Measurements from ENCODE around the gene CRACR2A.

Gene CRACR2A

DNA sequence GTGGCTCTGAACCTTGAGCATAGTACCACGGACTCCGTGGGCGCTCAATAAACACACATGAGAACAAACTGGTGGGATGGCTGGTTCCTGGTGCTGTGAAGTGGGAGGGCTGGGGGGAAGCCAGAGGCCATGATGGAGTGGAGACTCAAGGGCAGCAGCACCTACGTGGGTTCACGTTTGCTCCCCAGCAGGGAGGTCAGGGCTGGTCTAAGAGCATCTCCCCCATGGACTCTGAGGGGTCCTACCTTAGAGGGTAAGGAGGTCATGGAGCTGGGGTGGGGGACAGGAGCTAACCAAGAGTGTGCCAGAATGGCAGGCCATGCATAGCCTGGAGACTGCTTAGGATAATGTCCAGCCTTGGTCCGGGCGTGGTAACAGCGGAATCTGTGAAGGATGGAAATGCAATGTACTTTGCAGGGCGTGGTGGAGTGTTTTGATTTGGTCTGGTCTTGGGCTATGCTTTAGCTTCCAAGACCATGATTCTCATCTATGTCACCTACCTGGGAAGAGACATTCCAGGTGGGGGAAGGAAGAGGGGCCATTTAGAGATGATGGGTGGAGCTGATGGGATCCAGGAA, 158.9 kb downstream of the CRACR2A start:
- DNase-seq = no peak

DNA sequence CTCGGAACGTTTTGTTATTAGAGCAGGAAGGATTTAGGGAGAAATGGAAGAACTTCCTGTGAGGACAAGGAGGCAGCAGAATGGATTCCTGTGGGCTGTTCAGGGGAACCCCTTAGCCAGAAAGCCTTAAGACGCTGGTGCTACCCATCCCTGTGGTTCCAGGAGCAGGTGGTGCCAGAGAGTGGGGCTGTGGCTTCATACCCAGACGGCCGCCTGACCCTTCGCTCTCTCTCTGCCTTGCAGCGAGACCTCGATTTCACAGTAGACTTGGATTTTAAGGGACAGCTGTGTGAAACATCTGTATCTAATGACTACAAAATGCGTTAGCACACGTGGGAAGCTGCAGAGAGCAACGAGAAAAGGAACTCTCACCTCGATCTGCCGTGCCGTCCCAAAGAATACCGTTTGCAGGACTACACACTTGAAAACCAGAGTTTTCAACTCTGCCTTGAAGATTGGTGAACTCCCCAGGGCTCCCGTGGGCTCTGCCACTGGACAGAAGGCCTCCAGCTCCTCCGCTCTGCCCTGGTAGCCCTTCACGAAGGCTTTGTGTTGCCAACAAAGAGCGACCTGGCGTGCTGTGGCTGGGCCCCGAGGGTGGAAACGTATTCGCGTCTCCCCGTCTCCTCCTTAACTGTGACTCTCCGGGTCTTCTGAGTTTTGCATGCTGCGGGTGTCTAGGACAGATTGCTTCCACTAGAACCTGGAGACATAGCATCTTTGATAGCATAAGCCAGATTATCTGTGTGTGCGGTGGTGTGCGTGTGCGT, 159.9 kb downstream of the CRACR2A start:
- no peak for DNase-seq

DNA sequence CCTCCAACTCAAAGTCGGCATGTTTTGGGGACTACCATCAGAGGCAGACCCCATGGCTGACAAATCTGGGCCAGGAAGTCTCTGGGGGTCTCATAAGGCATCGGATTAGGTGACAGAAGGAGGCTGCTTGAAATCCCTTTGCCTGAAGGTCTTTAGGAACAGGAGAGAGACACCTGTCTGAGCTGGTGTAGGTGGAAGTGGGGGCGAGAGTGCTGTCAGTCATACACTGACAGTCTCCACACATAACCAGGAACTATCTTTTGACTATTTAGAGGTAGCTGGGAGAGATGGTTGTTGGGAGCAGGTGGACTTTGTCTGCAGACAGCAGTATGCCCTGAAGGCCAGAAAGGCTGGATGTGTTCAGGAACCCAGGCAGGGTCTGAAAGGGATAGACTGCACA, 163.2 kb downstream of the CRACR2A start:
- no peak for DNase-seq

DNA sequence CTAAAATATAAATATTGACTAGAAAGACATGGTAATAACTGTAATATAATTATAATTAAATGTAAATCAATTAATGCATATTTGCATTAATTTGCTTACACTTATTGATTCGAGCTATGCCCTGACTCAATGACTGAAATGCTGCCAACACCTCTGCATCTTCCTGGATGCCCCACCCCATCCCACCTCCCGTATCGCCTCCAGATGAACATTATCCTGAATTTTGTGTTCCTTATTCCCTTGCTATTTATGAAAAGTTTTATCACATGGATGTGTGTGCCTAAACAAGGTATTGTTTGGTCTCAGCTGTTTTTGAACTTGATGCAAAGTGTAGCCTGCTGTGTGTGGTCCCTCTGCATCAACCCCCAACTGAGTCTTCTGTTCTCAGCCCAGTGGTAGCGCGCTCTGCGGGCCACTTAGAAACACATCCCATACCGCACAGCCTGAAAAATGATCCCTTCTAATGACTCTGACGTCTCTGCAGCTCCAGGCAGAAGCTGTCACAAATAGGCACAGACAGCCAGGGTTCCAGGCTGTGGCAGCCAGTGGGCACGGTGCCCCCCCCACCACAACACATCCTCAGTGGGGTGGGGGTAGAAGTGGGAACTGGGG, 165.4 kb downstream of the CRACR2A start:
- no peak for DNase-seq

DNA sequence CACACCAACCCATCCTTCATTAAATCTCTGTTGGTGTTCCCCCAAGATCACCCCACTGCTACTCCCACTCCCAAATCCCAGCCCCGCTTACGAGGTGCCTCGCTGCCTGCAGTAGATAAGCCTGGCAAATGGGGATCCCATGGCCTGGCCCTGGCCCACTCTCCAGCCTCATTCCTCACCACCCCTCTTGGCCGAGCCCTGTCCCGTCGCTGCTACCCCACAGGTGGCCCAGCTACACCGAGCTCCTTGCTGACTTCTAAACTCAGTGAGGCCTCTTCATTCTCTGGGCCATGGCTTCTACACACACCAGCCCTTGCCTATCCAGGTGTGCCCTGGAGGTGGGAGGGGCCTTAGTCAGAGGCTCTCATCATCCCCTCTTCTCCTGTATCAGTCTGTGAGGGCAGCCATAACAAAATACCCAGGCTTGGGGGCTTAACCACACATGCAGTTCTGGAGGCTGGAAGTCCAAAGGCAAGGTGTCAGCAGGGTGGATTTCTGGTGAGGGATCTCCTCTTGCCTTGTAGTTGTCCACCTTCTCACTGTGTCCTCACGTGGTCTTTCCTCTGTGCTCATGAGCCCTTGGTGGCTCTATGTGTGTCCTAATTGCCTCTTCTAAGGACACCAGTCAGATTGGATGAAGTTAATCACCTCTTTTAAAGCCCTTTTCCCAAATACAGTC, 169.1 kb downstream of the CRACR2A start:
- DNase-seq = no peak

DNA sequence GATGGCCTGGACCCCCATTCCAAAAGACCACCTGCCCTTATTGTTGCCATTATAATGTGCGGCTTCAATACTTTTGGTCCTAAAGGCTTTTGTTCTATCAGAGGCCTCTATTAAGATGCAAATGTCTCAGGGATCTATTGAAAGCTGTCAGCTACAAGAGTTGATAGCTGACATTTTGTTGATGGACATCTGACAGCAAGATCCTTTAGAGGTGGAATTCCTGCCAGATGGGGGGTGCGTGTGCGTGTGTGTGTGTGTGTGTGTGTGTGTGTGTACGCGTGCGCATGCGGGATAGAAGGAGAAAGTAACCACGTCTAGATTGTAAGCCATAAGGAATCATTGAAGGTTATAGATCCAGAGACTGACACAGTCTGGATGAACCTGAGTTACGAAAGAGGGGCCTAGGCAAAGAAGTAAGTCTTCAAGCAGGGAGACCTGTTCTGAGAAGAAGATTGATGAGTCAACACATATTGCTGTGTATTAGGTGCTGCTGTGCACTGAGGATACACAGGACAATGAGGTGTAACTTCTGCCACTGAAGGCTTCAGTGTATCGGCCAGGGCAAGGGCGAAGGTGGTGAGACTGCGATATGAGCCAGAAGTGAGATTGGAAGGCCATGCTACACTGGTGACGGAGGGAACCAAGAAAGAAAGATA, 172.7 kb downstream of the CRACR2A start:
- no peak for DNase-seq

DNA sequence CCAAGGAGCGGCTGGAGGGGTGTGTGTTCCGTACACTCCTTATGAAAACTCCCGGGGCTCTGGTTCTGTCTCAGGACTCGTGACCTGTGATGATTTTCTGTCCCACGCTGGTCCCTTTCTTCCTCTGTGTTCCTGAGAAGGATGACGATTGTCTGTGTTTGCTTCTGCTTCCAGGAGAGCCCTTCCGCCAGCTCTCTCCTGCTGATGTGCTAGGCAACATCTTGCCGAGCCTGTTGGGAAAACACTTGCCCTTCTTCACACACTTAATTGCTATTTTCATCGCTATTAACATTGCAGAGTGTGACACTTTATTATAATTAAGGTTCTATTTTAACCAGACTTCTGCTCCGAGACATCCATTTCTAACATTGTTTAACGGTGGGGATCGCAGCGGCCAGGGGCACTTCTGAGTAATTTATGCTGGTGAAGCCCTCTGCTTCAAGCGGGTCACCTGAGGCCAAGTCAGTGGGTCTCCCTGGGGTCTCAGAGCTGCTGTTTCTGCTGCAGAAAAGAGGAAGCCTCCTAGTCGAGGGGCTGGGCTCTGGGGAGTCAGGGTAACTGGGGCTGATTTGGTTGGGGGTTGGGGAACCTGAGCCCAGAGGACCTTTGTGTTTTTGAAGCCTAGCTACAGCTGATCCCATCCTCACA, 173.3 kb downstream of the CRACR2A start:
- DNase-seq = no peak

DNA sequence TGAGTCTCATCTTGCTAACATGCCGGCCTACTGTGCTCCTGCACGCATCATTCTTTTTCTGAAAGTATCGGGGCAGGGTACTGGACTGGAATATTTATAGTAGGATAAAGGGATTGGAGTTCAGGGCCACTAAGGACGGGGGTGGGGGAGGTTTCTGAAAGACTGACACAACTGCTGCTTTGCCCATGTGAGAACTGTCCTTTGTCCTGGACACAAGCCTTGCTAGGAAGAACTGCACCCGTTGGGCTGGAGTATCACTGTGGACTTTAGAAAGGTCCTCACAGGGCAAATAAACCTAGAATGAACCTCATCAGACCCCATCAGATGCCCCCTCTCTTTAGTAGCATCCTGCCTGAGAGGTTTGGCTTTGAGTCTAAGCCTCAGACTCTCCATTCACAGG, 174.4 kb downstream of the CRACR2A start:
- DNase-seq = no peak

DNA sequence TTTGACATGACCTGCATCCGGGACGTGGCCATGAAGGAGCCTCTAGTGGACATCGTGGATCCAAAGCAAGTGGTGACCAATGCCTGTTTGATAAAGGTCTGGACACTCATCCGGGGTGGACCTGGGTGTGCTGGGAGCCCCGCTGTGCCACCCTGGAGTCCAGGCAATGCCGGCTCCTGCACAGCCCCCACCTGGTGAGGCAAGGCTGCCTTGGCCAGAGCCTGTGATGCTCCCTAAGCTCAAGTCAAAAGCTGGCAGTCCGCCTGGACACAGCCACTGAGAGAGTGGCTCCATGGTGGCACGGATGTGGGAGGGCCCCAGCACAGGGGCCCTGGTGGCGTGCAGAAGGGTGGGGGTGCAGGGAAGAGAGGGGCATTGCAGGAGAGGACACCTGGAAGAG, 176.0 kb downstream of the CRACR2A start:
- DNase-seq = no peak

DNA sequence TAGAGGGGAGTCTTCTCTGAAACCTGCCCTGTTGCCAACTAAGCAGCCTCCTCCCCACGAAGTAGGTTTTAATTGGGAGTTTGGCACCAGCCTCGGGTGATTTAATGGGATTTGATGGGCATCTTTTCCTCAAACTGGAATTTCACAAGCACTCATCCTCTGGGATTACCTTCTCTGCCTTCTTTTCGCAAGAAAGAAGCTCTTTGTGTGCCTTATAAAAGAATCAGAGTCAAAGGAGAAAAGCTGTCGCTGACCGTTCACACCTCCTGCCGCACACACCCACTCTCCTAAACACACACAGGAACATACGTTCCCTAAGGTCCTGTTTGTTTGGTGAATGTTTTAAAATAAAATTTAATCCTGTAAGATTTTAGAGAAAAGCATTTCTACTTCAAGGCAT, 177.9 kb downstream of the CRACR2A start:
- DNase-seq = no peak

DNA sequence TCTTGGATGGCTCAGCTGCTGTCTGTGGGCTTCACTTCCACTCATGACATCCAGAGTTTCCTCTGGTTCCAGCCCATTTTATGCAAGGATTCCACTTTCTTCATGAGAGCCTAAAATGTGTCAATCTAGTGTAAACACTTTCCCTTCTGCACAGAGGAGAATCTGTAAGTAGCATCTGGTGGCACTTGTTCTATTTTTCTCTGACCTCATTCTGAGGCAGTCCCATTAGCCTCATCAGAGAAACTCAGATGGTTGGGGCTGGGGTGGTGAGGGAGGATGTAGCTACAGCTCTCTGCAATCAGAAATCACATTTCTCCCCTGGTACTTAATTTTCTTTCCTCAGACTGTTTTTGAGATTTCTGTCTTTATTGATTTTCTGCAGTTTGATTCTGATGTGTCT, 180.3 kb downstream of the CRACR2A start:
- no peak for DNase-seq

DNA sequence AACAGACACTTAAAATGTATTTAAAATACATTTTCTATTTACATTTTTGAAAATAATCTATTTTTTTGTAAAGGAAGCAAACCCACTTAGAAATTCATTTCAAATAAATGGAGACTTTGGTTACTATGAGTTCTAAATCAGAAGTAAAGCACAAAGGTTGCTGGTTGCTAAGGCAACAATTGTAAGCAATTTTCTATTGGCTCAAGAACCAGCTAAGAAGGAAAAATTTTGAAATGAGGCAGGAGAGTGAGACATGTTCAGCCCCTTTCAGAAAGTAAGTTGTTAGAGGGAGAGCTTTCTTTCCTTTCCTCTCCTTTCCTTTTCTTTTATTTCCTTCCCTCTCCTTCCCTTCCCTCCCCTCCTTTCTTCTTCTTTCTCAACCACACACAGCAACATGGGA, 181.2 kb downstream of the CRACR2A start:
- no peak for DNase-seq

DNA sequence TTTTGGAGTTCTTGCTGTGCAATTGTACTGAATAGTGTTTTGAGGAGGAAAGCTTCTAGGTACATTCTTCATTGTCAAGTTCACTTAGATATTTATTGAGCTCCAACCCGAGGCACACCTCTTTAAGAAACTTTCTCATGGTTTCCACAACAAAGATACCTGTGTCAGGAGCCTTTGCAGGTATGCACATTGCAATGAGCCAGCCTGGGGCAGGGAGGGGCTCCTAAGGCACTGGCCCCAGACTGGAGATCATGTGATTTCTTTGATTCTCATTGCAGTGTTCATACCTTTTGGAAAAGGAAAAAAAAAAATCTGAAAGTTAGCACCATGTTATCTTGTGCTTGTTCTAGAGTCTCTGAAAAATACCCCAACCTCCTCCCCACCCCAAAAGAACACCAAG, 181.6 kb downstream of the CRACR2A start:
- DNase-seq = no peak

DNA sequence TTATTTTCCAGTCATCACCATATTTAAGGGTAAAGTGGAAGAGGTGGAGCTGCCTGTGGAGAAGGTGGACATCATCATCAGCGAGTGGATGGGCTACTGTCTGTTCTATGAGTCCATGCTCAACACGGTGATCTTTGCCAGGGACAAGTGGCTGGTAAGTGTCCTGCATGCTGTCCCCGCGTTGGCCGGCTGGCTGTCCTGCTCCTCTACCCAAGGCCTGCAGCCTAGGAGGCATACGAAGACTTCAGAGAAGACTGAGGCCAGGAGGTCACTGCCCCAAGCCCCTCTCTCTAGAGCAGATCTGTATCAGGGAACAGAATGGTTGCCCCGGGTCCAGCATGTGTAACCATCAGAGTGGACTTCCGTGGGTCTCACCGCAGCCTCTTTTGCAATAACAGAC, 184.2 kb downstream of the CRACR2A start:
- no peak for DNase-seq

DNA sequence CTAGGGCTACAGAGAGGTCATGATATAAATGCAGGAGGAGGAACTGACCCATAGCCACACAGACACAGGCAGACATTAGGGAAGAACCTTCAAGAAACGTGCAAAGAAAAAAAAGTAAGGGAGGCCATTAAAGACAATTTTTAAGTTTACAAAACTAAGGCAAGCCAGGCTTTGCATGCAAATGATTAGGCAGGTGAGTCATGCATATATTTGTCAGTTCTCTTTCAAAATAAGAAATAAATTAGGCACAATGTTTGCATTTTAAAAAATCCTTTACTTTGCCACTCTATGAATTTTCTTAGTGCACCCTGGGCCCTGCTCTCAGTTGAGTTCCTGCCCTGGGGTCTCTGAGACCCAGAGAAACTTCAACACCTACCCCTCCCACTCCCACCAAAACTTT, 186.9 kb downstream of the CRACR2A start:
- no peak for DNase-seq
